ENCODE measurements around the gene SCLT1.

- TF ChIP-seq EZH2 (IDR thresholded peaks at IDR 0.05; ENCODE audit: borderline replicate concordance, low read depth, low read length, poor library complexity, severe bottlenecking) (no peak), CTCF (conservative IDR thresholded peaks at IDR 0.05; ENCODE audit: low read depth, low read length) (no peak)
Observed at GRCh38 chr4:128924951-128925350, 168.4 kb downstream of the SCLT1 start.

Data from A673 (cell line).